Activated CD8-positive, alpha-beta memory T cell treated with anti-CD3 and anti-CD28 coated beads, Interleukin-2, amount 50 U/mL, for 4 hours (primary cell): ENCODE measurements around the gene TRMT13.
"Not testable (repeated sequence)": the region's sequence is repeated elsewhere in the genome, so short reads cannot be mapped to it uniquely, and the experiment has no call there.

ENCODE experiments used
- DNase-seq: peaks from one replicate; pipeline ENCODE4 v3.0.0-alpha.2; 2020

Gene TRMT13

DNA sequence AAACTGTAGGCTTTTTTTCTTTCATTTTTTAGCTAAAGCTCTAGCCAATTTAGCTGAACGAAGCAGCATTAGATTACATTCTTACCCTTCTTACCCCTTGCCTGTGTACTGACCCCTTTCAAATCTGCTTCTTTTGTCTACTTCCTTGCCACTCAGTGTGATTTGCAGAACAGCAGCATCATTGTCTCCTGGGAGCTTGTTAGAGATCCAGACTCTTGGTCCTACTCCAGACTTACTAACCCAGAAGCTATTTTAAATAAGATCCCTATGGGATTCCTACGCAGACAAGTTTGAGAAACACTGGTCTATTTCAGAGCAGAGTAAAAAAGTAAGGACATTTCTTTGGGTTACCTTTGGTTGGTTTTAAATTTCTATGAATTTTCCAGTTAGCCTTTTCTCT, 31.3 kb downstream of the TRMT13 start:
- DNase-seq: no peak

DNA sequence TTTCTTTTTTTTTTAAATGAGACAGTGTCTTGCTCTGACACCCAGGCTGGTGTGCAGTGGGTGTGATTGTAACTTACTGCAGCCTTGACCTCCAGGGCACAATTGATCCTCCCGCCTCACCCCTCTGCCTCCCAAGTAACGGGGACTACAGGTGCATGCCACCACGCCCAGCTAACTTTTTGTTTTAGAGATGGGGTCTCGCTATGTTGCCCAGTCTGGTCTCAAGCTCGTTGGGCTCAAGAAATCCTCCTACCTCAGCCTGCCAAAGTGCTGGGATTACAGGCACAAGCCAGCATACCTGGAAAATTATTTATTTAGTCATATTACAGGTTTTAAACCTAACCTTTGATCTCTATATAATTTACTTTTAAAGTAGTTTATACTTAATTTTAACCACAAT, 31.7 kb downstream of the TRMT13 start:
- no peak for DNase-seq

DNA sequence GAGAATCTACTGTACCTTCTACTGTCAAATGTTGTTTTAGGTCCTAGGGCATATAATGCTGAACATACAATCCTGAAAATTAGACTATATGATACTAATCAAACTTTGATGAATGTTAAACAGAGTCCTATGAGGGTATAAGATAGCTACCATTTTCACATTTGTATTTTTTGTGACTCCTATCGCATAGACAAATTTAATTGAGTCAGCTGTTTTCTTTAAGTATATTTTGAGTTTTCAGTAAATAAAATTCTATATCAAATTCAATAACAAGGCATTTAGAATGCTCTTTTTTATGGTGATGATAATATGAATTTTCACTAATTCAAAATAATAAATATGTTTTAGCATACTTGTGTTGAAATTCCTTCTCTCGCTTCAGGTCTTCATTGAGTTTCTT, 35.1 kb downstream of the TRMT13 start:
- no peak for DNase-seq

DNA sequence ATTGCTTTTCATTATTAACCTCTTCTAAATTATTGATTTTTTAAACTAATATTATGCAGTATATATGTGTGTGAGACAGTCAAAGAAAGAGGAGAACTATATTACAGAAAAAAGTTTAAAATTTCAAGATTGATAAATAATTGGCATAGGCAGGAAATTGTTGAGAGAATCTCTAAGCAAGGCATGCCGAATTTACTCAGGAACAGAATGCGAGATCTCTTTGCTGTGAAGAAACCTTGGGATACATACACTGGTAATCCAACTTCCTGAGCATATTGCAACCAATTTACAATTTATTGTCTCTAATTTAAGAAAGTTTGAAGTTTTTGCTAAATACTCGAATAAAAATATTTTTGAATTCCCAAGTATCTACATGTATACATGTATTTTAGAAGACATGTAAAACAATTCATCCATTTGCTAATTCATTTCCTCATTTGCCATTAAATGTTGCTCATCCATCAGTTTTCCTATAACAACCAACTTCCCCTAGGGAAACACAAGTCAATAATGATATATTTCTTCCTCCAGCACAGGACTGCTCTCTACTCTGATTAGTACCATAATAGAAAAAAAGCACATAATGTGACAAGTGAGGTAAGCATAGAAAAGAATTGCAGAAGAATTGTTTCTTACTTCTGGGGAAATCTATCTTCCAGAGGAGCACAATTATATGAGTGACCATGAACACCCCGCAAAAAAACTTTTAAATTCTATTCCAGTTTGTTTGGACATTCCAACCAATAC, 44.5 kb downstream of the TRMT13 start:
- DNase-seq: no peak

DNA sequence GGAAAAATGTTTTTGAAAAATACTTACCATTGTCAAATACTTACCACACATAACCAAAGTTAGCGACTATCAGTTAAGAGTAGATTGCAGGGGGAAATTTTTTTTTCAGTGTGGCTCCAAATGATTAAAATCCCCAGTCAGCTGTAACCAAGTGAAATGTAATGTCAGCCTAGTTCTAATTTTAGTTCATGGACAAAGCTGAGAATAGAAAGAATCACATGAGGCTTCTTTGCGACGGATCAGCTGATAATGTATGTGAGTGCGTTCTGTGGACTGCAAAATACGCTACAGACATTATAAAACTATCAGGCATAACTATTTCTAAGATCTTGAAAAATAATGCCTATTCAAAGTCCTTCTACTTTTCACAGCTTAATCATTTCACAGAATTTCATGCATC, 45.1 kb downstream of the TRMT13 start, which contains the start of gene LRRC39:
Gene LRRC39 (minus strand): TSS at position 166 of the 400 bp plus-strand sequence. CDS start 9,740 bp downstream, outside the sequence.
- DNase-seq: no peak

DNA sequence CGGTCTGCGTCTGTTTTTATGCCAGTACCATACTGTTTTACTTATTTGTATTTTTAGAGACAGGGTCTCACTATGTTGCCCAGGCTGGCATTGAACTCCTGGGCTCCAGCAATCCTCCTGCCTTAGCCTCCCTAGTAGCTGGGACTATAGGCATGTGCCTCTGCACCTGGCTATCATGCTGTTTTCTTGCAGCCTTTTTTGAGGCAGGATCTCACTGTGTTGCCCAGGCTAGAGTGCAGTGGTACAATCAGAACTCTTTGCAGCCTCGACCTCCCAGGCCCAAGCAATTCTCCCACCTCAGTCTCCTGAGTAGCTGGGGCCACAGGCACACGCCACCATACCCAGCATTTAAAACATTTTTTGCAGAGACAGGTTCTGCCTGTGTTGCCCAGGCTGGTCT, 50.4 kb downstream of the TRMT13 start:
- no peak for DNase-seq

DNA sequence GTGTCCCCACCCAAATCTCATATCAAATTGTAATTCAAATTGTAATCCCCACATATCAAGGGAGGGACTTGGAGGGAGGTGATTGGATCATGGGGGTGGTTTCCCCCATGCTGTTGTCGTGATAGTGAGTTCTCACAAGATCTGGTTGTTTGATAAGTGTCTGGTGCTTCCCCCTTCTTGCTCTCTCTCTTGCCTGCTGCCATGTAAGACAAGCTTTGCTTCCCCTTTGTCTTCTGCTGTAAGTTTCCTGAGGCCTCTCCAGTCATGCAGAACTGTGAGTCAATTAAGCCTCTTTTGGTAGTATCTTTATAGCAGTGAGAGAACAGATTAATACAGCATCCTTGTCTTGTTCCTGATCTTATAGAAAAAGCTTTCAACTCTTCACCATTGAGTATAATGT, 51.6 kb downstream of the TRMT13 start:
- no peak for DNase-seq

DNA sequence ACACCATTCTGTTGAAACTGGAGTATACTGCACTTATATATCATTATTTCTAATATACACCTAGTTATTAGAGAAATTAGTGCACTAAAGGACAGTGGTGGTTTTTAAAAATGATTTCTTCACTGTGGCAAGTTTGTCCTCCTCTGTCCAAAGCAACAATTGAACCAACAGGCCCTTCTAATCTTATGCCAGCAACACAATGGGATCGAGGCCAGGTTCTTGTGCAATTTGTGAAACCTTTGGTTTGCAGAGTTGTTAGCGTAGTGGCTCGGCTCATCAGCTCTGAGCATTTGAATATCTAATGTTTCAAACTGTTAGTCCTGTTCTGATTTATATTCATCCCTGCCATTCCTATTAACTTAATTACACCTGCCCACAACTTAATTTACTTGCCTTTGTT, 54.9 kb downstream of the TRMT13 start:
- no peak for DNase-seq

DNA sequence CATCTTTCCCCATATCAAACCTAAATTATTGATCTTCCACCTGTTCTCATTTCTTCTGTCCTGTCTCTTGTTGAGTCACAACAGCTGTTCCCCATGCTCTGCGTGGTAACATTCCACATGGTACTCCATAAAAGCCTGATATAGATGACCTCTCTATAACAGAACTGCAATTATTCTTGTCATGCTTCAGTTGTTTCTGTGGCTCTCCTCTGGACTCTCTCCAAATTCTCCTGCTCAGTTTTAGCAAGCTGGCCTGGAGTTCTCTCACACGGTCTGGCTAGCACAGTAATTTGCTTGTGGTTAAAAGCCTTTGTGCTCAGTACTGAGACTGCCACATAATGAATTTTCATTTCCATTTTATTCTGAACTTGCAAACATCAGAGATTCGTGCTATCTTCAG, 55.7 kb downstream of the TRMT13 start:
- DNase-seq: no peak

DNA sequence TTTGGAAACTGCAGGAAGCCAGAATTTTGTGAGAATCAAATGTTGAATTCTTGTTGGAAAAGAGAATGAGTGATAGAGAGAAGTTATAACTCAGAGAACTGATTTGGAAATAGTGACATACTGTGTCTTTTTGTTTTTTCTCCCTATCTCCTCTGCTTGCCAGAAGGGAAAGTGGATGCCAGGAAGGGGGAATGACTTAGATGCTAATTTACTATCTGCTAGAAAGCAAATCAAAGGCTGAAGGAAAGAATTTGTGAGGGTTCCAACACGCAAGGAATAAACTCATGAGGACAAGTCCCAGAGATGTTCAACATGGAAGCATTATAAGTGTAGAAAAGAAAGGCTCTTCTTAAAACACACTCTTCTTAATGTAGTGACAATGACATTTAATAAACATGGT, 65.6 kb downstream of the TRMT13 start:
- no peak for DNase-seq

DNA sequence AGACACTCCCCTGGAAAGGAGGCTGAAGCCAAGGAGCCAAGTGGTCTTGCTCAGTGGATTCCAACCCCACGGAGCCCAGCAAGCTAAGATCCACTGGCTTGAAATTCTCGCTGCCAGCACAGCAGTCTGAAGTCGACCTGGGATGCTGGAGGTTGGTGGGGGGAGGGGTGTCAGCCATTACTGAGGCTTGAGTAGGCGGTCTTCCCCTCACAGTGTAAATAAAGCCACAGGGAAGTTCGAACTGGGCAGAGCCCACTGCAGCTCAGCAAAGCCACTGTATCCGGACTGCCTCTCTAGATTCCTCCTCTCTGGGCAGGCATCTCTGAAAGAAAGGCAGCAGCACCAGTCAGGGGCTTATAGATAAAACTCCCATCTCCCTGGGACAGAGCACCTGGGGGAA, 67.1 kb downstream of the TRMT13 start:
- DNase-seq: not testable (repeated sequence)
